ENCODE results near the gene NKD1.

DNA sequence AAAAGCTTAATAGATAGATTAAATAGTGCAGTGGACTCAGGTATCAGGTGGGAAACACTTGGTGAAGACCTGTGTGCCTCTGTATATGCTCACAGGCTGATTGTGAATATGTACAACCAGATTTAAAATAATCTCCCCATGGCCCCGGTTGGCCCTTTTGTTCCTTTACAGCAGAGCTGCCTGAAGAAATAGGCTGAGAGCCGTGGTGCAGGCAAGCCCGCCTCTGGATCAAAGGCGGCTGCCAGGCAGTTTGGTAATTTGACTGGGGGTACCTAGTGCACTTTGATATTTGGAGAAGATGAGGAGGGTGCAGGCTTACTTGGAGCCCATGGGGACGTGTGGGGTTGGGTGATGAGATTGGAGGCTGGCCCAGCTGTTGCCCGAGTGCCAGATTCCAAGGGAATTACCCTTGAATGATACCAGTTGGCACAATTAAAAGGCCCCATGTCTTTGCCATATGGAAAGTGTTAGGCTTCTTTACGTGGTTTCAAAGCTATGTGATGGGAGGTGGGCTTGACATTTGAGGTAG lies 5.0 kb downstream of the NKD1 start:
- TF ChIP-seq, protein P1, sequence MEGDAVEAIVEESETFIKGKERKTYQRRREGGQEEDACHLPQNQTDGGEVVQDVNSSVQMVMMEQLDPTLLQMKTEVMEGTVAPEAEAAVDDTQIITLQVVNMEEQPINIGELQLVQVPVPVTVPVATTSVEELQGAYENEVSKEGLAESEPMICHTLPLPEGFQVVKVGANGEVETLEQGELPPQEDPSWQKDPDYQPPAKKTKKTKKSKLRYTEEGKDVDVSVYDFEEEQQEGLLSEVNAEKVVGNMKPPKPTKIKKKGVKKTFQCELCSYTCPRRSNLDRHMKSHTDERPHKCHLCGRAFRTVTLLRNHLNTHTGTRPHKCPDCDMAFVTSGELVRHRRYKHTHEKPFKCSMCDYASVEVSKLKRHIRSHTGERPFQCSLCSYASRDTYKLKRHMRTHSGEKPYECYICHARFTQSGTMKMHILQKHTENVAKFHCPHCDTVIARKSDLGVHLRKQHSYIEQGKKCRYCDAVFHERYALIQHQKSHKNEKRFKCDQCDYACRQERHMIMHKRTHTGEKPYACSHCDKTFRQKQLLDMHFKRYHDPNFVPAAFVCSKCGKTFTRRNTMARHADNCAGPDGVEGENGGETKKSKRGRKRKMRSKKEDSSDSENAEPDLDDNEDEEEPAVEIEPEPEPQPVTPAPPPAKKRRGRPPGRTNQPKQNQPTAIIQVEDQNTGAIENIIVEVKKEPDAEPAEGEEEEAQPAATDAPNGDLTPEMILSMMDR (IDR thresholded peaks at IDR 0.05; ENCODE audit: low read length): no peak
- TF ChIP-seq EZH2 (optimal IDR thresholded peaks at IDR 0.05; ENCODE audit: low read depth, low read length) (no peak), EZH2phosphoT487 (IDR thresholded peaks at IDR 0.05; ENCODE audit: low read length) (no peak)

All from MM.1S (cell line).